ENCODE data around the gene PCCA. TPM values are rescaled to one million over a fixed set of nuclear protein-coding genes. Genes with fewer than 3 reads are reported as not detected.

The PCCA gene
- polyA plus RNA-seq, 1 experiment: 3.0 TPM

DNA sequence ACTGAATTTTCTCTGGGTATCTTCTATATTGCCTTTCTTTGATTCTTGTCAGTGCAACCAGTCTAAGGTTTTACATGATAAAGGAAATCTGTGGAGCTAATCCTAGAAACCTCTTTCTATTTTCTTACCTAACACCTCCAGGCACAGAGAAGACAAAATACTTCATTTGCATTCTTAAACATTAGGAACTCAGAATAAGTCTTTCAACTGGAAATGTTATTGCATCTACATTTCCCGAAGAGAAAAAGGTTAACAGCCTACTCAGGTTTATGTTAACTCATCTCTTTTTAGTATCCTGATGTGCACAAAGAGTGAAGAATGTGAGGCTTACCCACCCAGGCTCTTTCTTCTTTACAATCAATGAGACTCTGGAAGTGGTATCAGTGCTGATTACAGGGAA is 106.7 kb downstream of the PCCA start:
- no peak overlapping the region for H3K4me3 ChIP-seq (ENCODE audit: low read depth, low read length)
- TF ChIP-seq CTCF (IDR thresholded peaks at IDR 0.05; ENCODE audit: insufficient read depth, low read depth, low read length): no peak
- ChIA-PET CTCF (interaction anchor here (0.9 kb wide), 1 partner anchor 15 kb away, joined by 3 read pairs; no protein-coding TSS in a partner anchor), POLR2A (no interaction called here)
- no peaks in the 10 kb centered on the region for H3K36me3 ChIP-seq (ENCODE audit: control insufficient read depth, insufficient read depth, low read length)
- DNase-seq (ENCODE audit: low read depth): no peak
- H3K27me3 ChIP-seq (ENCODE audit: control insufficient read depth, insufficient read depth, low read length): no peaks in the 10 kb centered on the region

DNA sequence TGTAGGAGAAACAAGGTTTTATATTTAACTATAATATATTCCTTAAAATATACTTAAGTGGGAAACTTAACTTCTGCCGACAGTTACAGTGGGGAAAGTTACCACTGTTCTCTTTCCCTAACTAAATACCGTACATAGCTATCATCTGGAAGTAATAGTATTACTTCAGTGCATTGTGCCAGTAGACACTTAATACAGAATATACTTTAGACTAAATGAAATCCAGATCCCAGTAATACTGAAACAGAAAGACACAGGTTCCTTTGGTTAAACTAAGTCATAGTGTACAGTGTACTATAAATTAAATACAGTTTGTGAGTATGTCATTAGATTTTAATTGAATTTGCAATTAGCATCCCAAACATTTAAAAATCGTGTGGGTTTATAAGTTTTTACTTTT is 107.5 kb downstream of the PCCA start:
- no peak for TF ChIP-seq CTCF (IDR thresholded peaks at IDR 0.05; ENCODE audit: insufficient read depth, low read depth, low read length)
- H3K27me3 ChIP-seq (ENCODE audit: control insufficient read depth, insufficient read depth, low read length): no peaks in the 10 kb centered on the region
- no peaks in the 10 kb centered on the region for H3K36me3 ChIP-seq (ENCODE audit: control insufficient read depth, insufficient read depth, low read length)
- DNase-seq (ENCODE audit: low read depth): no peak
- ChIA-PET CTCF (no interaction called here), POLR2A (no interaction called here)
- no peak overlapping the region for H3K4me3 ChIP-seq (ENCODE audit: low read depth, low read length)

DNA sequence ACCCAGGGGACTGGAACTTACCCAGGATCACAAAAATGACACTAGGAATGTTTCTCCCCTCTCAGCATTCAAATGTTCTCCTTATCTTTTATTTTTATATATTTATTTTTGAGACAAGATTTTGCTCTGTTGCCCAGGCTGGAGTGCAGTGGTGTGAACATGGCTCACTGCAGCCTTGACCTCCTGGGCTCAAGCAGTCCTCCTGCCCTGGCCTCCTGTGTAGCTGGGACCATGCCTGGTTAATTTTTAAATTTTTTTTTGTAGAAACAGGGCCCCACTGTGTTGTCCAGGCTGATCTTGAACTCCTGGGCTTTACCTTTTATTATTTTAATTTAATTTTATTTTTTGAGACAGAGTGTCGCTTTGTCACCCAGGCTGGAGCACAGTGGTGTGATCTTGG is 108.2 kb downstream of the PCCA start:
- no peak for TF ChIP-seq CTCF (IDR thresholded peaks at IDR 0.05; ENCODE audit: insufficient read depth, low read depth, low read length)
- H3K36me3 ChIP-seq (ENCODE audit: control insufficient read depth, insufficient read depth, low read length): no peaks in the 10 kb centered on the region
- DNase-seq (ENCODE audit: low read depth): no peak
- H3K4me3 ChIP-seq (ENCODE audit: low read depth, low read length): no peak overlapping the region
- CTCF ChIA-PET: no interaction called here
- no peaks in the 10 kb centered on the region for H3K27me3 ChIP-seq (ENCODE audit: control insufficient read depth, insufficient read depth, low read length)
- POLR2A ChIA-PET: no interaction called here

- ChIA-PET POLR2A (no interaction called here), CTCF (interaction anchor here (1.0 kb wide), 1 partner anchor 13 kb away, joined by 3 read pairs; no protein-coding TSS in a partner anchor)
- Histone ChIP-seq H3K27me3 (ENCODE audit: control insufficient read depth, insufficient read depth, low read length) (no peaks in the 10 kb centered on the region), H3K4me3 (ENCODE audit: low read depth, low read length) (no peak overlapping the region), H3K36me3 (ENCODE audit: control insufficient read depth, insufficient read depth, low read length) (no peaks in the 10 kb centered on the region)
- TF ChIP-seq CTCF (IDR thresholded peaks at IDR 0.05; ENCODE audit: insufficient read depth, low read depth, low read length): no peak
- DNase-seq (ENCODE audit: low read depth): no peak
These were observed 108.9 kb downstream of the PCCA start for GRCh38 chr13:100197591-100198365.

DNA sequence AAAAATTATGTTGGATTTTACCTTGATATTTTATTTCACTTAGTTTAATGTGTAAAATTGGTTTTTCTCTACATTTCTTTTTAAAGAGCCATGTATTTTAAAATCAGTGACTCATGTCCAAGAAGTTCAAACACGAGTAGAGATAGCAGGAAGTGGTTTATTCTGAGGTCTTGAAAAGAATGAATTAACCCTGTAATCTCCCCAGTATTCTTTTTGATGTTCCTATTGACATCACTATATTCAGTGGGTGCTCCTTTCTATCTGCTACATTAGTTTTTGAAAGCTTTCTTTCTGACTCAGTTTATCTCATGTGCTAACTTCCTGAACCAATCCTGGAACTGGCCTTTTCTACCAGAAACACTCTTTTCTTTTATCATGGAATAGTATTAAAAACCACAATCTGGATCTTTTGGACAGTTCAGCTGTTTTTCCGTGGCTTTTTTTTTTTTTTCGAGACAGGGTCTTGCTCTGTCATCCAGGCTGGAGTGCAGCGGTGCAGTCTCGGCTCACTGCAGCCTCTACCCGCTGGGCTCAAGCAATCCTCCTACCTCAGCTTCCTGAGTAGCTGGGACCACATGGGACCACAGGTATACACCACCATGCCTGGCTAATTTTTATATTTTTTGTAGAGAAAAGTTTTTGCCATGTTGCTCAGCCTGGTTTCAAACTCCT is 114.9 kb downstream of the PCCA start:
- no peak overlapping the region for H3K4me3 ChIP-seq (ENCODE audit: low read depth, low read length)
- ChIA-PET POLR2A (no interaction called here), CTCF (no interaction called here)
- no peak for TF ChIP-seq CTCF (IDR thresholded peaks at IDR 0.05; ENCODE audit: insufficient read depth, low read depth, low read length)
- H3K36me3 ChIP-seq (ENCODE audit: control insufficient read depth, insufficient read depth, low read length): no peaks in the 10 kb centered on the region
- DNase-seq (ENCODE audit: low read depth): no peak
- no peaks in the 10 kb centered on the region for H3K27me3 ChIP-seq (ENCODE audit: control insufficient read depth, insufficient read depth, low read length)
